HepG2 (cell line): ENCODE results near the gene RPS6KB2. TPM values are rescaled to one million over a fixed set of nuclear protein-coding genes. Genes with fewer than 3 reads are reported as not detected.

Experiments
- ARNT2 ChIP-seq: sonication (generic); formaldehyde crosslinking; IDR thresholded peaks from 2 replicates; pipeline ENCODE4 v1.8.0; 2022; ENCODE audit warnings: mild to moderate bottlenecking, low read depth, missing genetic modification reagents, moderate library complexity
- ATM ChIP-seq: fragments of 450-650 bp; IDR thresholded peaks from 2 replicates; pipeline ENCODE4 v1.7.1; 2017; ENCODE audit warnings: mild to moderate bottlenecking, borderline replicate concordance
- ELF3 ChIP-seq: IDR thresholded peaks from 2 replicates; pipeline ENCODE4 v1.6.1; 2016; ENCODE audit warnings: missing genetic modification reagents, missing compliant biosample characterization
- HNRNPUL1 ChIP-seq: fragments of 200-400 bp; formaldehyde crosslinking; IDR thresholded peaks from 2 replicates; pipeline ENCODE4 v1.6.1; 2017; ENCODE audit warnings: low read depth, mild to moderate bottlenecking, low read length, moderate library complexity
- JARID2 ChIP-seq: sonication (generic); formaldehyde crosslinking; IDR thresholded peaks from 2 replicates; pipeline ENCODE4 v1.8.1; 2023; ENCODE audit warnings: missing genetic modification reagents, inconsistent platforms; ENCODE audit not compliant: insufficient replicate concordance
- MLLT10 ChIP-seq: sonication (generic); formaldehyde crosslinking; IDR thresholded peaks from 2 replicates; pipeline ENCODE4 v1.4.0; 2020; ENCODE audit warnings: missing genetic modification reagents
- MTF1 ChIP-seq: sonication (generic); formaldehyde crosslinking; IDR thresholded peaks from 2 replicates; pipeline ENCODE4 v1.5.0; 2020; ENCODE audit warnings: missing genetic modification reagents
- NFKB2 ChIP-seq: sonication (generic); formaldehyde crosslinking; IDR thresholded peaks from 2 replicates; pipeline ENCODE4 v1.4.0; 2020; ENCODE audit warnings: missing genetic modification reagents, borderline replicate concordance
- NR2F1 ChIP-seq, 2 experiments: fragments of 450-650 bp in 1 of 2; formaldehyde crosslinking in 1 of 2; IDR thresholded peaks; 2 replicates each; pipeline versions ENCODE4 v1.5.0 to v1.6.1; 2016 to 2020; ENCODE audit warnings: mild to moderate bottlenecking in 1 of 2, missing compliant biosample characterization in 1 of 2, missing genetic modification reagents in 1 of 2, moderate library complexity in 1 of 2
- REST ChIP-seq, 2 experiments: IDR thresholded peaks; 2 replicates each; pipeline ENCODE4 v1.6.1; 2011 to 2012; ENCODE audit warnings: low read length in 2 of 2, borderline replicate concordance in 1 of 2, low read depth in 1 of 2, mild to moderate bottlenecking in 1 of 2, moderate library complexity in 1 of 2
- RNF219 ChIP-seq: sonication (generic); formaldehyde crosslinking; IDR thresholded peaks from 2 replicates; pipeline ENCODE4 v1.5.0; 2020; ENCODE audit warnings: mild to moderate bottlenecking, missing genetic modification reagents
- ZBTB7A ChIP-seq: sonication (generic); formaldehyde crosslinking; IDR thresholded peaks from 2 replicates; pipeline ENCODE4 v1.8.0; 2022; ENCODE audit warnings: mild to moderate bottlenecking, missing genetic modification reagents
- ZNF337 ChIP-seq: sonication (generic); formaldehyde crosslinking; IDR thresholded peaks from 2 replicates; pipeline ENCODE4 v1.5.1; 2020; ENCODE audit warnings: missing genetic modification reagents, low read depth, mild to moderate bottlenecking, borderline replicate concordance
- ZNF512 ChIP-seq: sonication (generic); formaldehyde crosslinking; IDR thresholded peaks from 2 replicates; pipeline ENCODE4 v1.4.0; 2020; ENCODE audit warnings: mild to moderate bottlenecking, missing genetic modification reagents
- ZNF547 ChIP-seq: sonication (generic); formaldehyde crosslinking; IDR thresholded peaks from 2 replicates; pipeline ENCODE4 v1.5.1; 2020; ENCODE audit warnings: mild to moderate bottlenecking, missing genetic modification reagents
- ZNF597 ChIP-seq: sonication (generic); formaldehyde crosslinking; IDR thresholded peaks from 2 replicates; pipeline ENCODE4 v1.5.0; 2020; ENCODE audit warnings: missing genetic modification reagents
- ZNF773 ChIP-seq: sonication (generic); formaldehyde crosslinking; IDR thresholded peaks from 2 replicates; pipeline ENCODE4 v1.4.0; 2020; ENCODE audit warnings: missing genetic modification reagents, borderline replicate concordance
- ZNF878 ChIP-seq: sonication (generic); formaldehyde crosslinking; IDR thresholded peaks from 2 replicates; pipeline ENCODE4 v1.8.1; 2023; ENCODE audit warnings: mild to moderate bottlenecking, missing genetic modification reagents, moderate library complexity
- ZNF879 ChIP-seq: sonication (generic); formaldehyde crosslinking; IDR thresholded peaks from 2 replicates; pipeline ENCODE4 v1.8.1; 2023; ENCODE audit warnings: missing genetic modification reagents
- polyA plus RNA-seq, 8 experiments: library from polyadenylated mRNA; depleted of rRNA in 3 of 8; stranded (reverse) in 7 of 8; unstranded in 1 of 8; fragments of >200 nt; fragmentation: Illumina TruSeq in 4 of 8; extraction: Trizol in 4 of 8; gene quantifications; 2 replicates each; pipeline versions ENCODE4 v1.2.1 to v1.2.3, GENCODE V29; 2011 to 2016; ENCODE audit warnings: low read depth in 4 of 8, missing spikeins in 1 of 8, mixed read lengths in 1 of 8; ENCODE audit not compliant: insufficient read depth in 1 of 8
- total RNA-seq, 5 experiments: library from RNA; depleted of rRNA; stranded (reverse); fragments of >200 nt; fragmentation: Illumina TruSeq; extraction: Trizol; gene quantifications; 2 replicates each; pipeline ENCODE4 v1.2.3, GENCODE V29; 2016; ENCODE audit warnings: low read depth in 1 of 5

Gene RPS6KB2
- total and polyA plus RNA-seq, 2 of the 13 experiments (the other 11 are each of a cell fraction or from before 2014, with no cell fraction given): 52.9 to 54.8 TPM

GRCh38 chr11:67428052-67429001, at the start of gene RPS6KB2 (continued):
- no peak for TF ChIP-seq REST (IDR thresholded peaks at IDR 0.05; ENCODE audit: borderline replicate concordance in 1 of 2, low read depth in 1 of 2, low read length in 2 of 2)
- 0 out of 2 replicates have a peak, but pooled peaks have one; percentile 40 for TF ChIP-seq ZNF547 (CRISPR knock-in tag)
- peak; percentile 79 for TF ChIP-seq ELF3 (CRISPR knock-in tag)
- TF ChIP-seq ZNF878: no peak
- no peak for TF ChIP-seq ZBTB7A
- TF ChIP-seq MTF1 (CRISPR knock-in tag): peak; percentile 56; the same call in 1 of the 2 replicates
- TF ChIP-seq HNRNPUL1: no peak
- TF ChIP-seq ZNF597 (CRISPR knock-in tag): no peak
- no peak for TF ChIP-seq ATM
- peak; percentile 74; the same call in 1 of the 2 replicates for TF ChIP-seq NFKB2 (CRISPR knock-in tag)
- no peak for TF ChIP-seq RNF219
- no peak for TF ChIP-seq ZNF337 (CRISPR knock-in tag)
- TF ChIP-seq MLLT10 (CRISPR knock-in tag): no peak
- TF ChIP-seq ZNF773: 0 out of 2 replicates have a peak, but pooled peaks have one; percentile 49
- no peak for TF ChIP-seq JARID2 (CRISPR knock-in tag)
- TF ChIP-seq ZNF879 (CRISPR knock-in tag): no peak
- TF ChIP-seq ARNT2 (CRISPR knock-in tag): no peak; the same call in 1 of the 2 replicates
- no peak for TF ChIP-seq ZNF512 (CRISPR knock-in tag)
- no peak for TF ChIP-seq NR2F1 (CRISPR knock-in tag; IDR thresholded peaks at IDR 0.05)
